HL-60 (cell line): ENCODE measurements around the gene COL21A1.

Source experiments
- CTCF ChIP-seq: IDR thresholded peaks from one replicate; pipeline ENCODE4 v1.5.1; 2011; ENCODE audit warnings: low read length, control low read depth, inconsistent platforms; ENCODE audit not compliant: insufficient read depth
- SPI1 ChIP-seq: IDR thresholded peaks from 2 replicates; pipeline ENCODE4 v1.6.1; 2012; ENCODE audit warnings: low read depth, mild to moderate bottlenecking, borderline replicate concordance

GRCh38 chr6:56162081-56162480 lies 85.3 kb downstream of the COL21A1 start:
- TF ChIP-seq CTCF = no peak
- TF ChIP-seq SPI1 = no peak
